H9 (cell line): ENCODE measurements around the gene FAM240A. TPM values are rescaled to one million over a fixed set of nuclear protein-coding genes. Genes with fewer than 3 reads are reported as not detected.

Source experiments
- DNase-seq: peaks from one replicate; pipeline ENCODE4 v3.0.0-alpha.2; 2017
- H2AFZ ChIP-seq: one replicate; pipeline ENCODE4 v1.6.1; 2013; ENCODE audit warnings: mild to moderate bottlenecking, low read length, control low read depth, moderate library complexity
- H2AK5ac ChIP-seq: 2 replicates; pipeline ENCODE4 v1.6.1; 2013; ENCODE audit warnings: low read length, control low read depth, mixed read lengths; ENCODE audit not compliant: insufficient read length
- H2BK120ac ChIP-seq: one replicate; pipeline ENCODE4 v1.6.1; 2013; ENCODE audit warnings: low read depth, mild to moderate bottlenecking, low read length, control low read depth, inconsistent platforms; ENCODE audit not compliant: poor library complexity, severe bottlenecking
- H2BK12ac ChIP-seq: 2 replicates; pipeline ENCODE4 v1.6.1; 2013; ENCODE audit warnings: low read length, control low read depth, mixed read lengths, low read depth; ENCODE audit not compliant: insufficient read length
- H2BK15ac ChIP-seq: 2 replicates; pipeline ENCODE4 v1.6.1; 2013; ENCODE audit warnings: low read depth, low read length, control low read depth
- H2BK20ac ChIP-seq: one replicate; pipeline ENCODE4 v1.6.1; 2013; ENCODE audit warnings: low read depth, mild to moderate bottlenecking, low read length, control low read depth, inconsistent platforms; ENCODE audit not compliant: poor library complexity, severe bottlenecking
- H2BK5ac ChIP-seq: 2 replicates; pipeline ENCODE4 v1.6.1; 2013; ENCODE audit warnings: low read length, control low read depth, mixed read lengths; ENCODE audit not compliant: insufficient read length
- H3K14ac ChIP-seq: 2 replicates; pipeline ENCODE4 v1.6.1; 2013; ENCODE audit warnings: low read length, control low read depth; ENCODE audit not compliant: insufficient read depth
- H3K18ac ChIP-seq: 2 replicates; pipeline ENCODE4 v1.6.1; 2013; ENCODE audit warnings: low read depth, mild to moderate bottlenecking, mixed read lengths, low read length, control low read depth; ENCODE audit not compliant: insufficient read length
- H3K23ac ChIP-seq: 2 replicates; pipeline ENCODE4 v1.6.1; 2013; ENCODE audit warnings: low read length, control low read depth, mixed read lengths, low read depth; ENCODE audit not compliant: insufficient read length
- H3K23me2 ChIP-seq: 2 replicates; pipeline ENCODE4 v1.6.1; 2013; ENCODE audit warnings: low read depth, mild to moderate bottlenecking, mixed read lengths, low read length, control low read depth; ENCODE audit not compliant: insufficient read length, poor library complexity, severe bottlenecking
- H3K27ac ChIP-seq: 2 replicates; pipeline ENCODE4 v1.5.1; 2013; ENCODE audit warnings: low read length, control low read depth, mixed read lengths, low read depth; ENCODE audit not compliant: insufficient read length
- H3K27me3 ChIP-seq: 2 replicates; pipeline ENCODE4 v1.6.1; 2013; ENCODE audit warnings: low read length, control low read depth, inconsistent platforms; ENCODE audit not compliant: insufficient read depth
- H3K4ac ChIP-seq: 2 replicates; pipeline ENCODE4 v1.6.1; 2013; ENCODE audit warnings: low read depth, mild to moderate bottlenecking, control low read depth, inconsistent platforms, low read length, moderate library complexity
- H3K4me1 ChIP-seq: 2 replicates; pipeline ENCODE4 v1.6.1; 2013; ENCODE audit warnings: low read length, control low read depth, inconsistent platforms; ENCODE audit not compliant: insufficient read depth
- H3K4me2 ChIP-seq: 2 replicates; pipeline ENCODE4 v1.6.1; 2013; ENCODE audit warnings: low read length, control low read depth, mixed read lengths; ENCODE audit not compliant: insufficient read length, insufficient read depth
- H3K56ac ChIP-seq: 2 replicates; pipeline ENCODE4 v1.6.1; 2013; ENCODE audit warnings: low read depth, mild to moderate bottlenecking, mixed read lengths, low read length, control low read depth; ENCODE audit not compliant: insufficient read length
- H3K79me1 ChIP-seq: 2 replicates; pipeline ENCODE4 v1.6.1; 2013; ENCODE audit warnings: low read depth, mild to moderate bottlenecking, moderate library complexity, low read length, control low read depth, inconsistent platforms; ENCODE audit not compliant: insufficient read depth, poor library complexity, severe bottlenecking
- H3K79me2 ChIP-seq: 2 replicates; pipeline ENCODE4 v1.6.1; 2013; ENCODE audit warnings: low read length, control low read depth, inconsistent platforms; ENCODE audit not compliant: insufficient read depth
- H3K9ac ChIP-seq: 2 replicates; pipeline ENCODE4 v1.6.1; 2013; ENCODE audit warnings: low read length, control low read depth, mixed read lengths; ENCODE audit not compliant: insufficient read length; ENCODE audit errors: extremely low read depth
- H3K9me3 ChIP-seq: one replicate; pipeline ENCODE4 v1.6.1; 2013; ENCODE audit warnings: low read depth, low read length, inconsistent platforms; ENCODE audit not compliant: control insufficient read depth
- H3T11ph ChIP-seq: one replicate; pipeline ENCODE4 v1.6.1; 2013; ENCODE audit warnings: mild to moderate bottlenecking, low read length, control low read depth, inconsistent platforms
- H4K20me1 ChIP-seq: one replicate; pipeline ENCODE4 v1.6.1; 2013; ENCODE audit not compliant: control insufficient read depth, insufficient read length, insufficient read depth
- H4K5ac ChIP-seq: 2 replicates; pipeline ENCODE4 v1.6.1; 2013; ENCODE audit warnings: low read depth, mild to moderate bottlenecking, mixed read lengths, low read length, control low read depth; ENCODE audit not compliant: insufficient read length
- H4K8ac ChIP-seq: replicated peaks from 2 replicates; pipeline ENCODE4 v1.6.1; 2013; ENCODE audit warnings: low read length, control low read depth, mixed read lengths, low read depth; ENCODE audit not compliant: insufficient read length
- H4K91ac ChIP-seq: 2 replicates; pipeline ENCODE4 v1.6.1; 2013; ENCODE audit warnings: low read depth, mild to moderate bottlenecking, moderate library complexity, mixed read lengths, low read length, control low read depth; ENCODE audit not compliant: insufficient read length
- H3K27ac Mint-ChIP-seq, 3 experiments: 2 replicates in 2 of 3; 3 replicates in 1 of 3; pipeline ENCODE4 v1.8.0; 2020 to 2021; ENCODE audit warnings: mixed read lengths in 3 of 3, mild to moderate bottlenecking in 1 of 3, moderate library complexity in 1 of 3
- H3K27me3 Mint-ChIP-seq: 2 replicates; pipeline ENCODE4 v1.8.0; 2021; ENCODE audit warnings: low read depth, mild to moderate bottlenecking, moderate library complexity, mixed read lengths
- H3K36me3 Mint-ChIP-seq, 3 experiments: 2 replicates in 2 of 3; 3 replicates in 1 of 3; pipeline ENCODE4 v1.8.0; 2020 to 2021; ENCODE audit warnings: low read depth in 3 of 3, mixed read lengths in 3 of 3; ENCODE audit not compliant: insufficient read depth in 1 of 3
- H3K4me1 Mint-ChIP-seq, 2 experiments: 2 replicates each; pipeline ENCODE4 v1.8.0; 2020; ENCODE audit warnings: mixed read lengths in 2 of 2
- H3K4me3 Mint-ChIP-seq, 2 experiments: 2 replicates in 1 of 2; 3 replicates in 1 of 2; pipeline ENCODE4 v1.8.0; 2020 to 2021; ENCODE audit warnings: mild to moderate bottlenecking in 2 of 2, mixed read lengths in 2 of 2, moderate library complexity in 1 of 2
- H3K9me3 Mint-ChIP-seq, 2 experiments: 2 replicates in 1 of 2; 3 replicates in 1 of 2; pipeline ENCODE4 v1.8.0; 2020; ENCODE audit warnings: mild to moderate bottlenecking in 2 of 2, mixed read lengths in 2 of 2, moderate library complexity in 1 of 2
- WGBS: extraction: QIAGEN DNeasy Blood & Tissue Kit; methylation state at CpG from one replicate; pipeline ENCODE4 v1.1.7; 2013; ENCODE audit warnings: missing lambda C conversion rate, low lambda C conversion rate, mixed read lengths; ENCODE audit not compliant: insufficient read length; ENCODE audit errors: extremely low coverage; 5-methylcytosine and 5-hydroxymethylcytosine counted together
- total RNA-seq: library from RNA; stranded (reverse); gene quantifications from 2 replicates; pipeline ENCODE4 v1.2.1, GENCODE V29; 2021
- TF ChIP-seq, protein P1 (sequence below): fragments of 200-600 bp; sonication (generic); conservative IDR thresholded peaks from 3 replicates; pipeline ENCODE4 v1.8.0; 2021; ENCODE audit warnings: antibody characterized with exemption, mild to moderate bottlenecking

Gene FAM240A
- total RNA-seq, 1 experiment from 2014 or later = 0.11 TPM

DNA sequence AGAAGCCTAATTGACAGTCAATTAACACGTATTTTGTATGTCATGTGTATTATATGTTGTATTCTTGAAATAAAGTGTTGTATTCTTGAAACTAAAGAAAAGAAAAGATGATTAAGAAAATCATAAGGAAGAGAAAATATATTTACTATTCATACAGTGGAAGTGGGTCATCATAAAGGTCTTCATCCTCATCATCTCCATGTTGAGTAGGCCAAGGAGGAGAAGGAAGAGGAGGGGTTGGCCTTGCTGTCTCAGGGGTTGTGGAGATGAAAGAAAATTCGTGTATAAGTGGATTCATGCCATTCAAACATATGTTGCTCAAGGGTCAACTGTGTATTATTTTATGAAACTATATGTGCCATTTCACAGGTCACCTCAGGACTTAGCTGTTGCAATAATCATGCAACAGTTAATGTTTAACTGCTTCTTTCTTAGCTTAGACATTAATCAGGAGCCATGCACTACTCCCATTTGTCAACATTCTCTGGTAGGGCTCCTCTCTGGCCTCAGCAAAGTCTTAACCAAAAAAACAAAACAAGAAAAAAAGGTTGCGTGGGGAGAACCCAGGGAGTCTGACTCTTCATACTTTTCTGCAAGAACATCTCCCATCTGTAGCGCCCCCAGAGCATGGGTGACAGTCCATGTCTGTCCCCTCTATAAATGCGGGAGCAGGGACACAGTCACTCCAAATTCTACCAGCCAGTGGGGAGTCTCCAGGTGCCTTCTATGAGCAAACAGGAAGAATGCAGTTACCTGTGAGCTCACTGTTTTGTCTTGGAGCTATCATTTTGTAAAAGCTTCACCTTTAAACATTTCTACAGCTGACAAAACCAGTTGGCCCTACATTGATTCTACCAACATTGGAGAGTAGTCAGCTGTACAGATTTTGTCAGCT, 26.3 kb upstream of the FAM240A start:
- Histone ChIP-seq H3K18ac (no peak overlapping the region), H4K5ac (no peak overlapping the region), H3K23me2 (no peaks in the 10 kb centered on the region), H2BK5ac (no peak overlapping the region), H3K9me3 (no peaks in the 10 kb centered on the region), H2BK20ac (no peak overlapping the region), H3K79me2 (no peaks in the 10 kb centered on the region), H2BK120ac (no peak overlapping the region), H4K20me1 (no peaks in the 10 kb centered on the region), H2BK12ac (no peak overlapping the region), H2AFZ (no peak overlapping the region), H2AK5ac (no peak overlapping the region), H3K27ac (peak overlapping the region; percentile 43), H3K27me3 (no peaks in the 10 kb centered on the region), H3K4me2 (no peak overlapping the region), H3K9ac (no peak overlapping the region), H4K91ac (no peak overlapping the region), H2BK15ac (no peak overlapping the region), H3K14ac (no peak overlapping the region), H3K79me1 (no peaks in the 10 kb centered on the region), H3K56ac (no peak overlapping the region), H3T11ph (no peak overlapping the region), H3K4me1 (no peaks in the 10 kb centered on the region), H3K4ac (no peak overlapping the region), H3K23ac (no peak overlapping the region), H4K8ac (no peak overlapping the region)
- Mint-ChIP-seq H3K27ac (peak overlapping the region in 1 of 3 experiments; percentile 13; a peak in 1 of 7 replicates), H3K27me3 (peaks cover 18% of the 10 kb centered on the region), H3K9me3 (peaks cover 49 to 51% of the 10 kb centered on the region in 2 experiments), H3K4me1 (peaks cover 22 to 35% of the 10 kb centered on the region in 2 experiments), H3K4me3 (no peak overlapping the region), H3K36me3 (peaks cover 80 to 99% (median 96%) of the 10 kb centered on the region in 3 experiments)
- TF ChIP-seq, protein P1, sequence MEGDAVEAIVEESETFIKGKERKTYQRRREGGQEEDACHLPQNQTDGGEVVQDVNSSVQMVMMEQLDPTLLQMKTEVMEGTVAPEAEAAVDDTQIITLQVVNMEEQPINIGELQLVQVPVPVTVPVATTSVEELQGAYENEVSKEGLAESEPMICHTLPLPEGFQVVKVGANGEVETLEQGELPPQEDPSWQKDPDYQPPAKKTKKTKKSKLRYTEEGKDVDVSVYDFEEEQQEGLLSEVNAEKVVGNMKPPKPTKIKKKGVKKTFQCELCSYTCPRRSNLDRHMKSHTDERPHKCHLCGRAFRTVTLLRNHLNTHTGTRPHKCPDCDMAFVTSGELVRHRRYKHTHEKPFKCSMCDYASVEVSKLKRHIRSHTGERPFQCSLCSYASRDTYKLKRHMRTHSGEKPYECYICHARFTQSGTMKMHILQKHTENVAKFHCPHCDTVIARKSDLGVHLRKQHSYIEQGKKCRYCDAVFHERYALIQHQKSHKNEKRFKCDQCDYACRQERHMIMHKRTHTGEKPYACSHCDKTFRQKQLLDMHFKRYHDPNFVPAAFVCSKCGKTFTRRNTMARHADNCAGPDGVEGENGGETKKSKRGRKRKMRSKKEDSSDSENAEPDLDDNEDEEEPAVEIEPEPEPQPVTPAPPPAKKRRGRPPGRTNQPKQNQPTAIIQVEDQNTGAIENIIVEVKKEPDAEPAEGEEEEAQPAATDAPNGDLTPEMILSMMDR = no peak
- WGBS = no CpG with 5 or more reads among the region's 5 CpGs
- DNase-seq = peak; percentile 61
